HFF-Myc (cell line): ENCODE measurements around the gene SLC18A2.

Source experiments
- DNase-seq: peaks from one replicate; pipeline ENCODE4 v3.0.0-alpha.2; 2011; ENCODE audit warnings: low read depth; ENCODE audit errors: extremely low read depth
- H3K4me3 ChIP-seq: replicated peaks from 2 replicates; pipeline ENCODE4 v1.5.1; 2011; ENCODE audit warnings: low read depth, mild to moderate bottlenecking, control low read depth, low read length
- TF ChIP-seq, protein P1 (sequence below): IDR thresholded peaks from 2 replicates; pipeline ENCODE4 v1.5.1; 2012; ENCODE audit warnings: mild to moderate bottlenecking, low read depth, low read length, control low read depth; ENCODE audit errors: missing control alignments

The SLC18A2 gene

DNA sequence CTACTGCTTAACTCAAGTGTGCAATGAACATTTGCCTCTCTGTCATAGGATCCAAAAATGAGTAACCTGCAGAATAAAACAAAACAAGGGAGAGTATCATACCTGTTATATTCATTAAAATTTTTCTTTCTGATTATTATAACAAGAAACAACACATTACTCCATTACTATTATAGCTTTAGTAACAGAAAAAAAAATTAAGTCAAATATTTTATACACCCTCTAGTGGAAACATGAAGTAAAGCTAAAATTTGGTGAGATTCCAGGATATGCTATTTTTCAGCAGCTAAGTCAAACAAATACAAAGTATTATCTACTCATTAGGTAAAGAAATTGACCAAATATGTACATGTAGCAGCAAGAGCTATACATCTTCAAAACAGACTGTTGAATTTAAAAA is 78.0 kb downstream of the SLC18A2 start:
- no peak overlapping the region for H3K4me3 ChIP-seq
- no peak for DNase-seq
- TF ChIP-seq, protein P1, sequence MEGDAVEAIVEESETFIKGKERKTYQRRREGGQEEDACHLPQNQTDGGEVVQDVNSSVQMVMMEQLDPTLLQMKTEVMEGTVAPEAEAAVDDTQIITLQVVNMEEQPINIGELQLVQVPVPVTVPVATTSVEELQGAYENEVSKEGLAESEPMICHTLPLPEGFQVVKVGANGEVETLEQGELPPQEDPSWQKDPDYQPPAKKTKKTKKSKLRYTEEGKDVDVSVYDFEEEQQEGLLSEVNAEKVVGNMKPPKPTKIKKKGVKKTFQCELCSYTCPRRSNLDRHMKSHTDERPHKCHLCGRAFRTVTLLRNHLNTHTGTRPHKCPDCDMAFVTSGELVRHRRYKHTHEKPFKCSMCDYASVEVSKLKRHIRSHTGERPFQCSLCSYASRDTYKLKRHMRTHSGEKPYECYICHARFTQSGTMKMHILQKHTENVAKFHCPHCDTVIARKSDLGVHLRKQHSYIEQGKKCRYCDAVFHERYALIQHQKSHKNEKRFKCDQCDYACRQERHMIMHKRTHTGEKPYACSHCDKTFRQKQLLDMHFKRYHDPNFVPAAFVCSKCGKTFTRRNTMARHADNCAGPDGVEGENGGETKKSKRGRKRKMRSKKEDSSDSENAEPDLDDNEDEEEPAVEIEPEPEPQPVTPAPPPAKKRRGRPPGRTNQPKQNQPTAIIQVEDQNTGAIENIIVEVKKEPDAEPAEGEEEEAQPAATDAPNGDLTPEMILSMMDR, result no peak

DNA sequence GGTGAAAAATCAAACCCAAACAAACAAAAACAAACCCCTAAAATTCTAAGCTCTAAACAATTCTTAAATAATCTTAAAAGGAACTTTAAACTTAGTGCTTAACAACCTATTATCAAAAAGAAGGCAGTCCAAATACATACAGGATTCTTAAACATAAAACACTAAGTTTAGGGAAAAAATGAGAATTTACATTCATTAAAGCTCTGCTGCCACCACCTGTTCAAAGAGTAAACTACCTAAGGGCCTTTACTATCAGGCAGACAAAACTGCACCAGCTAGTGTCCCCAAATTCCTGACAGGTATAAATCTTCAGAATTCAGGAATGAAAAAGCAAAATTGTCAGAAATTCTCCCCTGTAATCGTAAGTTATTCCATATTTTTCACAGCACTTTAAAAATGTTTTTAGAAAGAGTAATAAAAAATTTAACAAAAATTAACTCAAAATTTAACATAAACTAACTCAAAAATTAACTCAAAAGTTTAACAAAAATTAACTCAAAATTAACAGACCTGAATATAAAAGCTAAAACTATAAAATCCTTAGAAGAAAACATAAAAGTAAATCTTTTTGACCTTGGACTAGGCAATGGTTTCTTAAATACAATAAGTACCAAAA is 79.2 kb downstream of the SLC18A2 start:
- no peak overlapping the region for H3K4me3 ChIP-seq
- TF ChIP-seq, protein P1, result peak; percentile 47
- no peak for DNase-seq

DNA sequence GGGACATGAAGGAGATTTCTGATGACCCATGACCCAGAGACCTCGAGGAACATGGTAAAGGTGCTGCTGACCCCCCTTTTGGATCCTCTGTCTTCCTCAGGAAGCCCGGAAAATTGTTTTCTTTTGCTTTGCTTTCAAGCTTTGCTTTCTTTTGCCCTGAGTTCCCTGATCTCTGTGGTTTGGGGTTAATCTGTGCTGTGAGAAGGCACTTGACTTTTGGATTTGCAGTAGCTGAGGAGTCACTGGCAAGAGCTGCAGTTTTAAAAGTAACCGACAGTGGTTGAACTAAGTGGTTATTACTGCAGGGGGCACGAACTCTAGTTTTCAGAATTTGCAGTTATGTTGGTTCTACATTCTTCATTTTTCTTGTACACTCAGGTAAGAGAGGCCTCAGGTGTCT is 81.3 kb downstream of the SLC18A2 start:
- TF ChIP-seq, protein P1, result no peak
- no peak overlapping the region for H3K4me3 ChIP-seq
- DNase-seq, result no peak

DNA sequence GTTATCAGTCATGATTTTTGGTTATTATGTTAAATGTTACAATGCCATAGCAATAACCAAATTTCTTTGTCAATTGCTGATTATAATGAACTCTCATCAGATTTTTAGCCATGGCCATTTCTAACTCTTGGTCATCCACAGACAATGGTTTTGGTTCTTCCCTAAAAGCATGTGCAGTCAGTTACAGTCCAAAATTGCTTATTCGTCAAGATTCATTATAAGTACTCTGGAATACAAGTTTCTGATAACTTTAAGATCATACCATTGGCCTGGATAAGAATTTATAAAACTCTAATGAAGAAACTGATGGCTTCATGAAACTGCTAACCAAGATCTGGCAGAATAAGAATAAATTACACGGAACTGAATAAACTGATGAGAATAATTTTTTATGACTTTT is 83.5 kb downstream of the SLC18A2 start:
- DNase-seq, result no peak
- H3K4me3 ChIP-seq, result no peak overlapping the region
- TF ChIP-seq, protein P1, result no peak

DNA sequence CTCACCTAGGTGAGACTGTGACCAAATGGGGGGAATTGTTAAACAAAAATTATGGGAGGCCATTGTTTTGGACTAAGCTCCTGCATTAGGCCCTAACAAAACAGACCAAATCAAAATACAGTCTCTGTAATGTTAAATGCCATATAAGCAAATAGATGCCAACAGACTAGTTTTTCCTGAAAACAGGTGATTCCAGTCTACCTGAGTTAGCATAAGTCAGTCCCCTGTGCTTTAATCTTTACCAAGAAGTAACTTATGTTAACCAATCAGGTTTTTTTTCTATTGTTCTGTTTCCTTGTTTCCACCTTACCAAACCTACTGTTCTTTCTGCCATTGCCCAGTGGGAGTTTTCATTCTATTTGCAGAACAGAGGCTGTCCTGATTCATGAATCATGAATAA is 86.3 kb downstream of the SLC18A2 start:
- TF ChIP-seq, protein P1, result no peak
- no peak overlapping the region for H3K4me3 ChIP-seq
- no peak for DNase-seq
